Hepatocyte (in vitro differentiated cells): ENCODE data around the gene IER5.
A peak's percentile ranks its signal among the peaks of the same experiment; 100 is the strongest.

Source experiments
- CTCF ChIP-seq: fragments of 200-600 bp; sonication (generic); IDR thresholded peaks from 2 replicates; pipeline ENCODE4 v1.5.1; 2016; ENCODE audit warnings: antibody characterized with exemption, mild to moderate bottlenecking; ENCODE audit not compliant: poor library complexity
- EZH2 ChIP-seq: fragments of 200-600 bp; sonication (generic); IDR thresholded peaks from 2 replicates; pipeline ENCODE4 v1.6.1; 2016; ENCODE audit warnings: antibody characterized with exemption, mild to moderate bottlenecking, borderline replicate concordance
- EZH2phosphoT487 ChIP-seq: fragments of 200-600 bp; sonication (generic); IDR thresholded peaks from one replicate; pipeline ENCODE4 v1.6.1; 2018; ENCODE audit warnings: antibody characterized with exemption, mild to moderate bottlenecking, low read depth, moderate library complexity; ENCODE audit not compliant: unreplicated experiment, severe bottlenecking

DNA sequence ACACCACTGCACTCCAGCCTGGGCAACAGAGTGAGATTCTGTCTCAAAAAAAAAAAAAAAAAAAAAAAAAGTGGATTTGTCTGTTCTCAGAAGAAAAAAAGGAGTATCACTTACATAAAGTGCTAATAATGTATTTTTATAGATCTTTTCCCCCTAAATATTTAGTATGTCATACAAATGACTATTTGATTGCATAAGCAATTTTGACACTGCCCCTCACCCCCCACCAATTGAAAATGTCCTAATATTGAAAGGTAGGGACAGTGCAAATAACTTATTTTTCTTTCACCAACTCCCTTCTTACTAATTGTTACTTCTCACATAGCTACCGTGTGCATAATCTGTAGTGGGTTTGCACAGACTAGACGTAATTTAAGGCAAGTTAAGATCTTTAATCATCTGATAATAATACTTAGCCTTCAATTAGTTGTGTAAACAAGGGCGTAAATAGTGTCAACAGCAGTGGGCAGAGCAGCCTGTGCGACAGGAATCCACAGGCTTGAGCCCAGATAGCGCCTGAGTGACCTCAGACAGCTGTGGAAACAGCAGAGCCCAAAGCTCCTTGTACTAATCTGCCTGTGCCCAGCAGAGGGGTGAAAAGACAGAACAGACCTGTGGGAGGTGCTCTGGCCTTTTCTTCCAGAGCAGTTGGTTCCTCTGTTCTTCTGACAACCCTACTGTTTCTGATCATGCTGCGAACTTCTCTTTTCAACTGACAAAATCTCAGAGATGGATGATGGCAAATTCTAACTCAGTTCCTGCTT lies 4.5 kb upstream of the IER5 start:
- TF ChIP-seq CTCF = peak; percentile 51
- TF ChIP-seq EZH2 = no peak
- TF ChIP-seq EZH2phosphoT487 = no peak
